Activated naive CD8-positive, alpha-beta T cell (primary cell): ENCODE measurements around the gene SCN1A.
A peak's percentile ranks its signal among the peaks of the same experiment; 100 is the strongest.
"Not testable (repeated sequence)": the region's sequence is repeated elsewhere in the genome, so short reads cannot be mapped to it uniquely, and the experiment has no call there.

ENCODE experiments used
- H3K27ac Mint-ChIP-seq: one replicate; pipeline ENCODE4 v1.8.0; 2021; ENCODE audit warnings: mixed read lengths
- H3K27me3 Mint-ChIP-seq: one replicate; pipeline ENCODE4 v1.8.0; 2021; ENCODE audit warnings: mixed read lengths
- H3K36me3 Mint-ChIP-seq: one replicate; pipeline ENCODE4 v1.8.0; 2021; ENCODE audit warnings: mixed read lengths
- H3K4me1 Mint-ChIP-seq: one replicate; pipeline ENCODE4 v1.8.0; 2021; ENCODE audit warnings: low read depth, mixed read lengths
- H3K4me3 Mint-ChIP-seq: one replicate; pipeline ENCODE4 v1.8.0; 2021; ENCODE audit warnings: mild to moderate bottlenecking, mixed read lengths
- H3K9me3 Mint-ChIP-seq: one replicate; pipeline ENCODE4 v1.8.0; 2021; ENCODE audit warnings: low read depth, mixed read lengths

The SCN1A gene

DNA sequence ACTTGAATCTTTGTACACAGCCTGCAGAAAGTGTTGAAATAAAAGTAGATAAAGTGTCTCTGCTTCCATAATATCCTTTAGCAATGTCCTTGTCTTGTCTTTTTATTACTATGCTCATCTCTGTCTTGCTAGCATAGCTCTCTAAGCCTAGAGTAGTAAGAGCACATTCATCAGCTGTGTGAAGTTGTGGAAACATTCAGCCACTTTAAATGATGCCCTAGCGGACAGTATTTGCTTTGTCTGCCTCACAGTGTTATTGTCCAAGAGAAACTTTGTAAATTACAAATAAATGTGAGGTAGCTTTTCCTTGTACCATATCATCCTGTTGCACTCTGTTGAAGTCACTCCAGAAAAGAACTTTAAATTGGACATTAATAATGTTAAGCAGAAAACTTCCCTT is 113.9 kb downstream of the SCN1A start:
- Mint-ChIP-seq H3K9me3 (no peaks in the 10 kb centered on the region), H3K27me3 (peaks cover 10% of the 10 kb centered on the region)

DNA sequence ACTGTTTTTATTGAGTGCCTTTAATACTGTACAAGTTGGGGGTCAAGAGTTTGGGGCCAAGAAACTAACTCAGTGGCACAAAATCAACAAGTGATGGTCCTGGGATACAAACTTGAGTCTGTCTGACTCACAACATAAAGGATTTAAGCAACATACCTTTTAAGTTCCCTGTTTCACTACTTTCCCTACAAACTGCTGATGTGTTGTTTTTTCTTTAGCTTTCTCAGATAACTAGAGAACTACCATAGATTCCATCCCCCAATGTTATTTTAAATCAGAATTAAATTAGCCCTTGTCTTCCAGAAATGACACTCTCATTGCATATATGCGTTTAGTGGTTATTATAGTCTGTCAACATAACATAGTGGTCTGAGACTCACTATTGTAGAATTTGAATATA is 116.2 kb downstream of the SCN1A start:
- Mint-ChIP-seq H3K4me3 (no peak overlapping the region), H3K27me3 (peaks cover 10% of the 10 kb centered on the region), H3K4me1 (no peaks in the 10 kb centered on the region), H3K36me3 (no peaks in the 10 kb centered on the region), H3K27ac (no peak overlapping the region), H3K9me3 (no peaks in the 10 kb centered on the region)

More for the DNA sequence above, 113.9 kb downstream of the SCN1A start:
- H3K36me3 Mint-ChIP-seq = no peaks in the 10 kb centered on the region
- no peak overlapping the region for H3K4me3 Mint-ChIP-seq
- no peaks in the 10 kb centered on the region for H3K4me1 Mint-ChIP-seq
- no peak overlapping the region for H3K27ac Mint-ChIP-seq

DNA sequence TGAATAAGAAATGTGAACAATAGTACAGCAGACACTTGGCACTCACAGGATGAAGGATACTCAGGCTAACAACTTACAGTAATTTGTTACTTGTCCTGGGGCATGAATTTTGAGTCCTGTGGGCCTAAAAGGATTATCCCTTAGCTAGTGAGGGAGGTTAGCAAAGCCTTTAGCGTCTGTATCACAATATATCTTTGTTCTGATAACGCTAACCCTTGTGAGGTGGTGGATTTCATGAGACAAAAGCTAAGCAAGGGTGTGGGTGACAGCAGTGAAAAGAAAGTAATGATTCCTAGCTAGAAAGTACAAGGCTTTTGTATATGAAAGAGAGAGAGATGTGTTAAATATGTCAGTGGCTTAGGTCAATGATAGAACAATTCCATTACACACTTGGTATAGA is 127.4 kb downstream of the SCN1A start:
- H3K9me3 Mint-ChIP-seq = no peaks in the 10 kb centered on the region
- no peaks in the 10 kb centered on the region for H3K4me1 Mint-ChIP-seq
- H3K4me3 Mint-ChIP-seq = no peak overlapping the region
- H3K36me3 Mint-ChIP-seq = no peaks in the 10 kb centered on the region
- H3K27me3 Mint-ChIP-seq = peaks cover 9% of the 10 kb centered on the region
- no peak overlapping the region for H3K27ac Mint-ChIP-seq

DNA sequence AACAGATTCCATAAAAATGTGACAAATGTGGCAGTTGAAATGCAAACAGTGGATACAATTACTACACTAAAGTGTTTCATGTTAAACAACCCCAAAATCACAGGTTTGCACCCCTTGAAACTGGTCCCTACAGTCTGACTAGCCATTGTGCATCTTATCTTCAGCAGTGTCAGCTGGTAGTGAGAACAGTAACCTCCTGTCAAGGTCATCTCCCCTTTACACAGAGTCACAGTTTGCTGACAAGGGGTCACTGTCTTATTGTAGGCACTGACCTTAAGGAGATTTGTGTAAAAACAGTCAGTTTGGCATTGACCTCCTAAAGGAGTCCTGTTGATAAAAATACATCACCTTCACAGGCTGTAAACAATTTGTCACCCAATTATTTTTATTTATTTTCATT is 137.0 kb downstream of the SCN1A start:
- Mint-ChIP-seq H3K4me1 (no peaks in the 10 kb centered on the region), H3K27me3 (peaks cover 8% of the 10 kb centered on the region), H3K36me3 (no peaks in the 10 kb centered on the region), H3K27ac (no peak overlapping the region), H3K9me3 (no peaks in the 10 kb centered on the region), H3K4me3 (no peak overlapping the region)

DNA sequence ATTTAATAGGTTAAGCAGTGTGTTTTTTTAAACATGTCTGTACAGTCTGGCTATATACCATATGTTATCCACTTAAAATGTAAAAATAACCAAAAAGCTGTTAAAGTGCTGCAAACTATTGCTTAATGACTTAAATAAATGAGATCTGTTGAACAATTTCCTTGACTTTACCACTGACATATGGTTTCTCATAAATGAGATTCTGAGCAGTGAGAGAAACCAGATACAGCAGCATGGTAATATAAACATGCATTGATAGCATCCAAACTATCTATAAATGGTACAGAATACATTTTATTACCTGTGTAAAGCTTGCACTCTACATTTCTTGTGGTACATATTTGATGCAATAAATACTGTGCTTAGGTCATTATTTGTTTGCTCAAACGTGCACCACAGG is 138.0 kb downstream of the SCN1A start:
- no peak overlapping the region for H3K27ac Mint-ChIP-seq
- H3K27me3 Mint-ChIP-seq = peaks cover 7% of the 10 kb centered on the region
- no peaks in the 10 kb centered on the region for H3K36me3 Mint-ChIP-seq
- no peaks in the 10 kb centered on the region for H3K9me3 Mint-ChIP-seq
- no peaks in the 10 kb centered on the region for H3K4me1 Mint-ChIP-seq
- H3K4me3 Mint-ChIP-seq = no peak overlapping the region

DNA sequence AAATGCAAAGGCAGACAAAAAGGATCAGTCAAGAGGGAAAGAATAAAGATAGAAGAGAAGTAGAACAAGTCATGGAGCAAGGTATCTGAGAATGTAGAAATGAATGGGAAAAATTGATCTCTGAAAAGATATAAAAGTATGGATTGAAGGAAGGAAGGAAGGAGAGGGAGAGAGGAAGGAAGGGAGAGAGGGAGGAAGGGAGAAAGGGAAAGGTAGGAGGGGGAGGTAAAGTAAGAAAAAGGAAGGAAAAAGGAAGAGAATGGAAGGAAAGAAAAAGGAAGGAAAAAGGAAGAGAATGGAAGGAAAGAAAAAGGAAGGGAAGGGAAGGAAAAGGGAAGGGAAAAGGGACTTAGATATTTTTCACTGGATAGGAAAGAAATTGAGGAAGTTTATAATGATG is 142.7 kb downstream of the SCN1A start:
- Mint-ChIP-seq H3K27ac (no peak overlapping the region), H3K4me1 (no peaks in the 10 kb centered on the region), H3K27me3 (peaks cover 23% of the 10 kb centered on the region)

DNA sequence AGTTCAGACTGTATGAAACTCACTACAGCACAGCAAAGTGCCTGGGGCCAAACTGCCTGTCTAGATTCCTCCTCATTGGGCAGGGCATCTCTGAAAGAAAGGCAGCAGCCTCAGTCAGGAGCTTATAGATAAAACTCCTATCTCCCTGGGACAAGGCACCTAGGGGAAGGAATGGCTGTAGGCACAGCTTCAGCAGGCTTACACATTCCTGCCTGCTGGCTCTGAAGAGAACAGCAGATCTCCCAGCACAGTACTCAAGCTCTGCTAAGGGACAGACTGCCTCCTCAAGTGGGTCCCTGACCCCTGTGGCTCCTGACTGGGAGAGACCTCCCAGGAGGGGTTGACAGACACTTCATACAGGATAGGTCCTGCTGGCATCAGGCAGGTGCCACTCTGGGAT is 155.7 kb downstream of the SCN1A start:
- H3K27me3 Mint-ChIP-seq = peaks cover 17% of the 10 kb centered on the region
- H3K9me3 Mint-ChIP-seq, H3K27ac Mint-ChIP-seq, H3K4me3 Mint-ChIP-seq, H3K4me1 Mint-ChIP-seq, H3K36me3 Mint-ChIP-seq: not testable (repeated sequence)

More for the DNA sequence above, 142.7 kb downstream of the SCN1A start:
- H3K9me3 Mint-ChIP-seq = no peaks in the 10 kb centered on the region
- no peak overlapping the region for H3K4me3 Mint-ChIP-seq
- H3K36me3 Mint-ChIP-seq = no peaks in the 10 kb centered on the region

DNA sequence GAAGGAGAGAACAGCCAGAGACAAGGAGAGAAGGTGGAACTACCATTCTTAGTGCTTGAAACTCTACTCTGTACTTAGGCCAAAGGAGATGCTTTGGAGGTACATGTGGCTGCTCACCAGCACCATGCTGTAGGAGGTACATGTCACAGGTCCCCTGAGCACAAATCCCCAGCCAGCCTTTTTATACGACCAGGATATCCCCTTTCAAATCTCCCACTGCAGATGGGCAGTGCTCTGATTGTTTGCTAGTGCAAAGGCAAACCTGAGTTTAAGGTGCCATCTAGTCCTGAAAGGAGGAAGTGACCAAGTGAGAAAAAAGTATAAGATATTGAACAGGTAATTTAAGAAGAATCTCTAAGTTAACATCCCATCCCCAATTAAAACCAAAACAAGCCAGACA is 157.2 kb downstream of the SCN1A start:
- Mint-ChIP-seq H3K4me3 (no peak overlapping the region), H3K4me1 (no peaks in the 10 kb centered on the region), H3K36me3 (no peaks in the 10 kb centered on the region), H3K27ac (no peak overlapping the region), H3K9me3 (no peaks in the 10 kb centered on the region), H3K27me3 (peaks cover 17% of the 10 kb centered on the region)

DNA sequence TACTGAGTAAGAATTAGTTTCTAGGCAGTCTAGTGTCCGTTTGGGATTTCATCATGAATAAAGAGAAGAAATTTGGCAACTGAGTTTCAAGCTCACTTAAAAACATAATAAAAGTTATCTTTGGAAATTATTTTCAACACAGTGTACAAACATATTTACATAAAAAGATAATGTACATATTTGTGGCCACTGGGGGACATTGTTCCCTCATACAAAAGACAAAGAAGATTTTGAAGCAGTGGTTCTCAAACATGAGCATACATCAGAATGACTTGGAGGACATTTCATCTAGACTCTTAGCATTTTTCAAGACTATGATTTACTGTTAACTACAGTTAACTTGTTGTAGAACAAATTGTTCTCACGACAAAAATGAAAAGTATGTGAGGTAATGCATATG is 158.6 kb downstream of the SCN1A start:
- H3K4me1 Mint-ChIP-seq = no peaks in the 10 kb centered on the region
- H3K4me3 Mint-ChIP-seq = no peak overlapping the region
- H3K27ac Mint-ChIP-seq = no peak overlapping the region
- H3K36me3 Mint-ChIP-seq = no peaks in the 10 kb centered on the region
- no peaks in the 10 kb centered on the region for H3K9me3 Mint-ChIP-seq
- peaks cover 17% of the 10 kb centered on the region for H3K27me3 Mint-ChIP-seq

DNA sequence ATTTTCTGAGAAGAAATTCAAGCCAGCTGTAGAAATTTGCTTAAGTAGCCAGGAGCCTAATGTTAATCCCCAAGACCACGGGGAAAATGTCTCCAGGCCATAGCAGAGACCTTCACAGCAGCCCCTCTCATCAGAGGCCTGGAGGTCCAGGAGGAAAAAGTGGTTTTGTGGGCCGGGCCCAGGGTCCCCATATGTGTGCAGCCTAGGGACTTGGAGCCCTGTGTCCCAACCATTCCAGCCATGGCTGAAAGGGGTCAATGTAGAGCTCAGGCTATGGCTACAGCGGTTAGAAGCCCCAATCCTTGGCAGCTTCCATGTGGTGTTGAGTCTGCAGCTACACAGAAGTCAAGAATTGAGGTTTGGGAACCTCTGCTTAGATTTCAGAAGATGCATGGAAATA is 160.1 kb downstream of the SCN1A start:
- Mint-ChIP-seq H3K4me3 (no peak overlapping the region), H3K36me3 (no peaks in the 10 kb centered on the region), H3K27ac (no peak overlapping the region), H3K9me3 (no peaks in the 10 kb centered on the region), H3K27me3 (peaks cover 12% of the 10 kb centered on the region), H3K4me1 (no peaks in the 10 kb centered on the region)

DNA sequence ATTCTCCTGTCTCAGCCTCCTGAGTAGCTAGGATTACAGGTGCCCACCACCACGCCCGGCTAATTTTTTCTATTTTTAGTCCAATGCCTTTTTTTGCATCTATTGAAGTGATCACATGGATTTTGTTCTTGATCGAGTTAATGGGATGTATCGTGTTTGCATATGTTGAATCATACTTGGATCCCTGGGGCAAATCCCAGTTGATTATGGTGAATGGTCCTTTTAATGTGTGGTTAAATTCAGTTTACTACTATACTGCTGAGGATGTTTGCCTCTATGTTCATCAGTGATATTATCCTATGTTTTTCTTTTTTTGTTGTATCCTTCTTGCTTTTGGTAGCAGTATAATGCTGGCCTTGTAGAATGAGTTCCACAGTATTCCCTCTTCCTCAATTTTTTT is 166.0 kb downstream of the SCN1A start:
- Mint-ChIP-seq H3K9me3 (no peaks in the 10 kb centered on the region), H3K27me3 (no peaks in the 10 kb centered on the region), H3K4me3 (no peak overlapping the region), H3K27ac (no peak overlapping the region), H3K4me1 (no peaks in the 10 kb centered on the region), H3K36me3 (no peaks in the 10 kb centered on the region)

DNA sequence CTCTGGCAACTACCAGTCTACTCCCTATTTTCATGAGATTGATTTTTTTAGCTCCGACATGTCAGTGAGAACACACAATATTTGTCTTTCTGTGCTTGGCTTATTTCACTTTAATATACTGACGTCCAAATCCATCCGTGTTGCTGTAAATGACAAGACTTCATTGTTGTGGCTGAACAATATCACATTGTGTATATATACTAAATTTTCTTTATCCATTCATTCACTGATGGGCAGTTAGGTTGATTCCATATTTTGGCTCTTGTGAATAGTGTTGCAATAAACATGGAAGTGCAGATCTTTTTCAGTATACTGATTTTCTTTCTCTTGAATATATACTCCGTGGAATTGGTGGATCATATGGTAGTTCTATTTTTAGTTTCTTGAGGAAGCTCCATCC is 168.4 kb downstream of the SCN1A start:
- H3K9me3 Mint-ChIP-seq = no peaks in the 10 kb centered on the region
- H3K4me3 Mint-ChIP-seq = no peak overlapping the region
- H3K27me3 Mint-ChIP-seq = no peaks in the 10 kb centered on the region
- H3K4me1 Mint-ChIP-seq = peaks cover 16% of the 10 kb centered on the region
- H3K27ac Mint-ChIP-seq = no peak overlapping the region
- no peaks in the 10 kb centered on the region for H3K36me3 Mint-ChIP-seq

DNA sequence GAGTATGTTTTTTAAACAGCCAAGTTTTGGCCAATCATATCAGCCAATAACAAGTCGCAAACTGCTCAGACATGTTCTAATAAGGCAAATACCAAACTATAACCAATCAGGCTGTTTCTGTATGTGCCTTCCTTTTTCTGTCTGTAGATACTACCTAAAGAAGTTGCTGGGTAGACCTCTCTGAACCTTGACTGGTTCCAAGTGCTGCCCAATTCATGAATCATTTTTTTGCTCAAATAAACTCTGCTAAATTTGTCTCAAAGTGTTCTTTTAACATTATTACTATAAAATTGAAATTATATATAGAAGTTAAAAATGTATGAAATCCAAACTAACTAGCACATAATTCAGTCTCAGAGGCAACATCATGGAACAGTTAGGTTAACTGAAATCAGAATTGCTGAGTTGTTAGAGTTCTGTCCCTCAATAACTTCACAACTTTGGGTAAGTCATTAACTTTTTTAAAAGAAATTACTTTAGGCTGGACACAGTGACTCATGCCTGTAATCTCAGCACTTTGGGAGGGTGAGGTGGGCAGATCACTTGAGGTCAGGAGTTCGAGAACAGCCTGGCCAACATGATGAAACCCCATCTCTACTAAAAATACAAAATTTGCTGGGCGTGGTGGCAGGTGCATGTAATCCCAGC is 169.4 kb downstream of the SCN1A start:
- H3K27ac Mint-ChIP-seq = no peak overlapping the region
- H3K36me3 Mint-ChIP-seq = no peaks in the 10 kb centered on the region

DNA sequence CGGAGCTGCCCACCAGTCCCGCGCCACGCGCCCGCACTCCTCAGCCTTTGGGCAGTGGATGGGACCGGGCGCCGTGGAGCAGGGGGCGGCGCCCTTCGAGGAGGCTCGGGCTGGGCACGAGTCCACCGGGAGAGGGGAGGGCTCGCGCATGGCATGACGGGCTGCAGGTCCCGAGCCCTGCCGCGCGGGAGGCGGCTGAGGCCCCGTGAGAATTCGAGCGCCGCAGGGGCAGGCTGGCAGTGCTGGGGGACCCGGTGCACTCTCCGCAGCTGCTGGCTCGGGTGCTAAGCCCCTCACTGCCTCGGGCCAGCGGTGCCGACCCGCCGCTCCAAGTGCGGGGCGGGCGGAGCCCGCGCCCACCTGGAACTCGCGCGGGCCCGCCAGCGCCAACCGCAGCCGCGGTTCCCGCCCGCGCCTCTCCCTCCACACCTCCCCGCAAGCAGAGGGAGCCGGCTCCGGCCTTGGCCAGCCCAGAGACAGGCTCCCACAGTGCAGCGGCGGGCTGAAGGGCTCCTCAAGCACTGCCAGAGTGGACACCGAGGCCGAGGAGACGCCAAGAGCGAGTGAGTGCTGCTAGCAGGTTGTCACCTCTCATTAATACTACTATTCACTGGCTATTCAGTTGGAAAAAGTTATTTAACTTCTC is 170.7 kb downstream of the SCN1A start:
- H3K4me1 Mint-ChIP-seq = peaks cover 16% of the 10 kb centered on the region
- H3K9me3 Mint-ChIP-seq = no peaks in the 10 kb centered on the region
- H3K27me3 Mint-ChIP-seq = no peaks in the 10 kb centered on the region
- no peak overlapping the region for H3K27ac Mint-ChIP-seq
- H3K36me3 Mint-ChIP-seq = no peaks in the 10 kb centered on the region
- H3K4me3 Mint-ChIP-seq = no peak overlapping the region

More for the DNA sequence above, 169.4 kb downstream of the SCN1A start:
- no peaks in the 10 kb centered on the region for H3K27me3 Mint-ChIP-seq
- H3K4me1 Mint-ChIP-seq = peaks cover 16% of the 10 kb centered on the region
- no peaks in the 10 kb centered on the region for H3K9me3 Mint-ChIP-seq
- H3K4me3 Mint-ChIP-seq = no peak overlapping the region

DNA sequence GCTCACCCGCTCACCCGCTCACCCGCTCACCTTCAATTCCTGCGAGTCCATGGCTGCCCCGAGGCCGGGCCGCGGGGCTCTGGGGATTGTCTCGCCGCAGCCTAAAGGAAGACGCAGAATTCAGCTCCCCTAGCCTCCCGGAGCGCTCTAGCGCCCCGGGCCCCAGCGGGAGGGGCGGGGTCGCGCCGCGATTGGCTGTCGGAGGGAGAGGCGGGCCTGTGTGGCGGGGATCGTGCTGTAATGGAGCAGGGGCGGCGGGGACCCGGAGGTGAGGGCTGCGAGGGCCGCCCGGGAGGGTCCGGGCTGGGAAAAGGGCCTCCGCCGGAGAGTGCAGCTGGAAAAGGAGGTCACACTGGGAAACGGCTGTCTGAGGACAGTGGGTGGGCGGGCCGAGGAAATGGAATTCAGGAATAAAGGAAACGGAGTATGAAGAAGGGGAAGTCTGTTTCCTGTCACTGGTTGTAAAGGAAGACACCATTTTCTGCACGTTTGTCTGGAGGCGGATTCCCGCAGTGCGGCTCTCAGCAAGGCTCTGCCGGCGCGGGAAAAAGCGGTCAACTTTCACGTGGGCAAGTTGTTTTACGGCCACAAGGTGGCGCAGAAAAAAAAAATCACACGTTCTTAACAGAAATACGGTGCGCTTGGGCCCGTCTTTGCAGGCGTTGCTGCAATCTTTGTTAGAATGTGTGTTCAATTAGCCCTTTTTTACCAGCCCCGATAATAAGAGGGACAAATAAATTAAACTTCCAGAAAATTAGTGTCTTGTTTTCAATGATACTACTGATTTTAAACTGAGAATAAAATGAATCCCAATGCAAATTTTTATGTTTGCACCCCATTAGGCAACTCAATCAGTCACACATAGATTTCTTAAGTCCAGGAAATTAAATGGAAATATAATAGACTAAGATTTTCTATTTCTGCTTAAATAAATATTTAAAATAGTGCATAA is 173.9 kb downstream of the SCN1A start, which contains the start of gene TTC21B:
Gene TTC21B, minus strand, starts transcription at position 122 of the 952 bp plus-strand sequence. Its CDS starts 71 bp downstream, at position 51.
- H3K4me3 Mint-ChIP-seq = peak within 1 kb of the TSS; percentile 60
- no peaks in the 10 kb centered on the region for H3K27me3 Mint-ChIP-seq
- H3K4me1 Mint-ChIP-seq = peaks cover 25% of the 10 kb centered on the region
- H3K9me3 Mint-ChIP-seq = no peaks in the 10 kb centered on the region
- no peaks in the 10 kb centered on the region for H3K36me3 Mint-ChIP-seq
- peak within 1 kb of the TSS; percentile 65 for H3K27ac Mint-ChIP-seq
